Liver (tissue), 9 donors: ENCODE results near the gene HNRNPL. TPM values are rescaled to one million over a fixed set of nuclear protein-coding genes. Genes with fewer than 3 reads are reported as not detected.

Experiments used
- DNase-seq: peaks from one replicate; pipeline ENCODE4 v3.0.0-alpha.2; 2017; ENCODE audit warnings: low spot score
- H3K27ac ChIP-seq, 2 donors: one replicate each; pipeline ENCODE4 v1.7.0; 2013; ENCODE audit warnings: inconsistent platforms in 2 of 2, low read length in 2 of 2, control low read depth in 1 of 2, low read depth in 1 of 2, mild to moderate bottlenecking in 1 of 2
- H3K27me3 ChIP-seq, 4 donors: one replicate each; pipeline versions ENCODE4 v1.6.1 to v1.7.0; 2013; ENCODE audit warnings: low read length in 3 of 4, inconsistent platforms in 1 of 4, mild to moderate bottlenecking in 1 of 4, moderate library complexity in 1 of 4; ENCODE audit not compliant: control insufficient read depth in 4 of 4, insufficient read depth in 4 of 4
- H3K36me3 ChIP-seq, 4 donors: one replicate each; pipeline versions ENCODE4 v1.6.1 to v1.7.0; 2013; ENCODE audit warnings: low read length in 3 of 4, mild to moderate bottlenecking in 3 of 4, low read depth in 1 of 4, moderate library complexity in 1 of 4; ENCODE audit not compliant: control insufficient read depth in 4 of 4, insufficient read depth in 3 of 4
- H3K4me1 ChIP-seq, 4 donors: one replicate each; pipeline versions ENCODE4 v1.6.1 to v1.7.0; 2013; ENCODE audit warnings: low read length in 3 of 4, mild to moderate bottlenecking in 3 of 4, moderate library complexity in 1 of 4; ENCODE audit not compliant: control insufficient read depth in 4 of 4, insufficient read depth in 4 of 4
- H3K4me3 ChIP-seq, 3 donors: one replicate each; pipeline versions ENCODE4 v1.6.1 to v1.7.0; 2013; ENCODE audit warnings: low read length in 3 of 3, control low read depth in 1 of 3, low read depth in 1 of 3, mild to moderate bottlenecking in 1 of 3
- H3K9ac ChIP-seq, 2 donors: one replicate each; pipeline ENCODE4 v1.7.0; 2013; ENCODE audit warnings: low read length in 2 of 2, mild to moderate bottlenecking in 2 of 2, moderate library complexity in 2 of 2, control low read depth in 1 of 2, low read depth in 1 of 2
- H3K9me3 ChIP-seq, 4 donors: one replicate each; pipeline versions ENCODE4 v1.6.1 to v1.7.0; 2013; ENCODE audit warnings: low read length in 3 of 4; ENCODE audit not compliant: control insufficient read depth in 4 of 4
- EGR1 ChIP-seq, 2 donors: IDR thresholded peaks; 2 replicates each; pipeline ENCODE4 v1.6.1; 2016 to 2018; ENCODE audit warnings: antibody characterized with exemption in 2 of 2, low read depth in 2 of 2
- FOXA1 ChIP-seq: IDR thresholded peaks from 2 replicates; pipeline ENCODE4 v1.6.1; 2016; ENCODE audit warnings: antibody characterized with exemption
- FOXA2 ChIP-seq: IDR thresholded peaks from 2 replicates; pipeline ENCODE4 v1.6.1; 2016; ENCODE audit warnings: antibody characterized with exemption
- GABPA ChIP-seq, 2 donors: IDR thresholded peaks in 1 of 2; conservative IDR thresholded peaks in 1 of 2; 2 replicates each; pipeline ENCODE4 v1.6.1; 2016; ENCODE audit warnings: antibody characterized with exemption in 2 of 2, mild to moderate bottlenecking in 1 of 2, moderate library complexity in 1 of 2
- HNF4A ChIP-seq, 2 donors: conservative IDR thresholded peaks; 2 replicates each; pipeline ENCODE4 v1.6.1; 2016; ENCODE audit warnings: antibody characterized with exemption in 2 of 2, mild to moderate bottlenecking in 2 of 2
- HNF4G ChIP-seq: IDR thresholded peaks from 2 replicates; pipeline ENCODE4 v1.6.1; 2016; ENCODE audit warnings: antibody characterized with exemption
- JUND ChIP-seq, 2 donors: IDR thresholded peaks; 2 replicates each; pipeline ENCODE4 v1.6.1; 2016; ENCODE audit warnings: antibody characterized with exemption in 2 of 2
- NR2F2 ChIP-seq: IDR thresholded peaks from 2 replicates; pipeline ENCODE4 v1.6.1; 2016; ENCODE audit warnings: antibody characterized with exemption
- RAD21 ChIP-seq, 2 donors: IDR thresholded peaks; 2 replicates each; pipeline ENCODE4 v1.6.1; 2016; ENCODE audit warnings: antibody characterized with exemption in 2 of 2, mild to moderate bottlenecking in 2 of 2
- RXRA ChIP-seq, 2 donors: IDR thresholded peaks; 2 replicates each; pipeline ENCODE4 v1.6.1; 2017 to 2018; ENCODE audit warnings: antibody characterized with exemption in 2 of 2, mild to moderate bottlenecking in 1 of 2
- SP1 ChIP-seq: IDR thresholded peaks from 2 replicates; pipeline ENCODE4 v1.6.1; 2018; ENCODE audit warnings: antibody characterized with exemption, mild to moderate bottlenecking
- TAF1 ChIP-seq: conservative IDR thresholded peaks from 2 replicates; pipeline ENCODE4 v1.6.1; 2016; ENCODE audit warnings: antibody characterized with exemption, mild to moderate bottlenecking
- YY1 ChIP-seq: IDR thresholded peaks from 2 replicates; pipeline ENCODE4 v1.6.1; 2016; ENCODE audit warnings: antibody characterized with exemption, mild to moderate bottlenecking
- WGBS: extraction: QIAGEN DNeasy Blood & Tissue Kit; methylation state at CpG from one replicate; pipeline ENCODE4 v1.1.7; 2013; 5-methylcytosine and 5-hydroxymethylcytosine counted together
- polyA plus RNA-seq, 2 donors: library from polyadenylated mRNA; stranded (reverse) in 1 of 2; unstranded in 1 of 2; fragments of 200-250 nt in 1 of 2; fragments of >200 nt in 1 of 2; fragmentation: Nextera tagmentation in 1 of 2; extraction: Ambion mirVana in 1 of 2; gene quantifications; one replicate each; pipeline versions ENCODE4 v1.2.1 to v1.2.3, GENCODE V29; 2013 to 2015
- total RNA-seq, 2 donors: library from RNA; depleted of rRNA; stranded (reverse); fragments of >200 nt; gene quantifications; one replicate each; pipeline ENCODE4 v1.2.3, GENCODE V29; 2014
- TF ChIP-seq, protein P1 (sequence below): fragments of 150-350 bp; IDR thresholded peaks from 2 replicates; pipeline ENCODE4 v1.5.1; 2017; ENCODE audit warnings: improper control_type of control experiment, low read depth, low read length; ENCODE audit not compliant: missing input control
- TF ChIP-seq, protein P2 (sequence below): IDR thresholded peaks from 2 replicates; pipeline ENCODE4 v1.6.1; 2016; ENCODE audit warnings: antibody characterized with exemption
- TF ChIP-seq, protein P3 (sequence below): IDR thresholded peaks from 2 replicates; pipeline ENCODE4 v1.6.1; 2016; ENCODE audit warnings: antibody characterized with exemption
- TF ChIP-seq, protein P4 (sequence below): IDR thresholded peaks from 2 replicates; pipeline ENCODE4 v1.6.1; 2016; ENCODE audit warnings: antibody characterized with exemption, mild to moderate bottlenecking
- TF ChIP-seq, protein P5 (sequence below): IDR thresholded peaks from 2 replicates; pipeline ENCODE4 v1.6.1; 2016; ENCODE audit warnings: antibody characterized with exemption
- donor health status: healthy.
- donor health status: healthy.
- donor health status: healthy.
- donor health status: healthy.
- donor health status: healthy.

HNRNPL gene
- total and polyA plus RNA-seq, 4 donors, result 50.4 to 166 (median 95.6) TPM

DNA sequence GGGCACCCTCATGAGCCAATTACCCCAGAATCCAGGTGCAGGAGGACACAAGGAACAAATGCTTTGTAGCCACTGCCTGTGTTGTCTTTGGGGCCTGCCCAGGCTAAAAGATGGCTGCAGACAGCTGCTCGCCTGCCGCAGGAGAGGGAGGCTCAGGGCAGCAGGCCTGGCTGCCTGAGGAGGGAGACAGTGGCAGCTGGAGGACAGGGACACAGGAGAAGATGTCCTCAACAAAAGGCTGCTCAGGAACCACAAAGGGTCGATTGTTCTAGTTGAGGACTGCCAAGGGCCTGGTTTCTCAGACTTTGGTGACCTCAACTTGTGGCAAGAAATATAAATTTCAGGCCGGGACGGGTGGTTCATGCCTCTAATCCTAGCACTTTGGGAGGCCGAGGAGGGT, 42.0 kb upstream of the HNRNPL start:
- 93% methylated on average over 6 of the region's 6 CpGs for WGBS
- Histone ChIP-seq H3K27ac (no peak overlapping the region), H3K4me3 (no peak overlapping the region), H3K4me1 (peaks cover 0 to under 1% (median 0%) of the 10 kb centered on the region in 4 donors), H3K9me3 (no peaks in the 10 kb centered on the region), H3K9ac (no peak overlapping the region), H3K36me3 (peaks cover 2 to 24% (median 18%) of the 10 kb centered on the region in 4 donors), H3K27me3 (no peaks in the 10 kb centered on the region)
- TF ChIP-seq JUND (IDR thresholded peaks at IDR 0.05) (no peak), RAD21 (IDR thresholded peaks at IDR 0.05) (no peak), RXRA (IDR thresholded peaks at IDR 0.05) (no peak), SP1 (no peak), TAF1 (no peak), GABPA (IDR thresholded peaks at IDR 0.05 in 1 of 2, conservative IDR thresholded peaks at IDR 0.05 in 1 of 2) (no peak), YY1 (no peak), EGR1 (IDR thresholded peaks at IDR 0.05; ENCODE audit: low read depth in 2 of 2) (no peak), NR2F2 (no peak), FOXA1 (no peak)
- TF ChIP-seq, protein P1, sequence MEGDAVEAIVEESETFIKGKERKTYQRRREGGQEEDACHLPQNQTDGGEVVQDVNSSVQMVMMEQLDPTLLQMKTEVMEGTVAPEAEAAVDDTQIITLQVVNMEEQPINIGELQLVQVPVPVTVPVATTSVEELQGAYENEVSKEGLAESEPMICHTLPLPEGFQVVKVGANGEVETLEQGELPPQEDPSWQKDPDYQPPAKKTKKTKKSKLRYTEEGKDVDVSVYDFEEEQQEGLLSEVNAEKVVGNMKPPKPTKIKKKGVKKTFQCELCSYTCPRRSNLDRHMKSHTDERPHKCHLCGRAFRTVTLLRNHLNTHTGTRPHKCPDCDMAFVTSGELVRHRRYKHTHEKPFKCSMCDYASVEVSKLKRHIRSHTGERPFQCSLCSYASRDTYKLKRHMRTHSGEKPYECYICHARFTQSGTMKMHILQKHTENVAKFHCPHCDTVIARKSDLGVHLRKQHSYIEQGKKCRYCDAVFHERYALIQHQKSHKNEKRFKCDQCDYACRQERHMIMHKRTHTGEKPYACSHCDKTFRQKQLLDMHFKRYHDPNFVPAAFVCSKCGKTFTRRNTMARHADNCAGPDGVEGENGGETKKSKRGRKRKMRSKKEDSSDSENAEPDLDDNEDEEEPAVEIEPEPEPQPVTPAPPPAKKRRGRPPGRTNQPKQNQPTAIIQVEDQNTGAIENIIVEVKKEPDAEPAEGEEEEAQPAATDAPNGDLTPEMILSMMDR, result no peak
- TF ChIP-seq, protein P2, sequence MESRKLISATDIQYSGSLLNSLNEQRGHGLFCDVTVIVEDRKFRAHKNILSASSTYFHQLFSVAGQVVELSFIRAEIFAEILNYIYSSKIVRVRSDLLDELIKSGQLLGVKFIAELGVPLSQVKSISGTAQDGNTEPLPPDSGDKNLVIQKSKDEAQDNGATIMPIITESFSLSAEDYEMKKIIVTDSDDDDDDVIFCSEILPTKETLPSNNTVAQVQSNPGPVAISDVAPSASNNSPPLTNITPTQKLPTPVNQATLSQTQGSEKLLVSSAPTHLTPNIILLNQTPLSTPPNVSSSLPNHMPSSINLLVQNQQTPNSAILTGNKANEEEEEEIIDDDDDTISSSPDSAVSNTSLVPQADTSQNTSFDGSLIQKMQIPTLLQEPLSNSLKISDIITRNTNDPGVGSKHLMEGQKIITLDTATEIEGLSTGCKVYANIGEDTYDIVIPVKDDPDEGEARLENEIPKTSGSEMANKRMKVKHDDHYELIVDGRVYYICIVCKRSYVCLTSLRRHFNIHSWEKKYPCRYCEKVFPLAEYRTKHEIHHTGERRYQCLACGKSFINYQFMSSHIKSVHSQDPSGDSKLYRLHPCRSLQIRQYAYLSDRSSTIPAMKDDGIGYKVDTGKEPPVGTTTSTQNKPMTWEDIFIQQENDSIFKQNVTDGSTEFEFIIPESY, result no peak
- TF ChIP-seq, protein P3, sequence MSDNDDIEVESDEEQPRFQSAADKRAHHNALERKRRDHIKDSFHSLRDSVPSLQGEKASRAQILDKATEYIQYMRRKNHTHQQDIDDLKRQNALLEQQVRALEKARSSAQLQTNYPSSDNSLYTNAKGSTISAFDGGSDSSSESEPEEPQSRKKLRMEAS, result no peak
- DNase-seq, result no peak

DNA sequence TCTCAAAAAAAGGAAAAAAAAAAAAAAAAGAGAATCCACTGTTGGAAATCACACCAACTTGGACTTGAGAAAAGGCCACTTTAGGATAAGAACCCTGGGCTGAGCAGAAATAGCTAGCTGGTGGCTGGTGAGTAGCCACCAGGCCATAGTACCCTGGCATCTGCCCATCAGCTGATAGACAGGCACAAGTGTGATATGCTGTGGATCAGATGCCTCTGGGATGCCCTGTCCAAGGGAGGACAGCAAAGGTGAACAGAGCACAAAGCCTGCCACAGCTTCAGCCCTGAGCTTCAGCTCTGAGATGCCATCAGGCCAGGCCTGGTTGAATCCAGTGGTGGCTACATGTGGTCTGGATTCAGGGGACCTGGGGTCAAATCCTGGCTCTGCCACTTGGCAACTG, 40.9 kb upstream of the HNRNPL start:
- H3K27me3 ChIP-seq, result no peaks in the 10 kb centered on the region
- H3K4me1 ChIP-seq, result peaks cover 0 to 4% (median 3%) of the 10 kb centered on the region in 4 donors
- H3K9ac ChIP-seq, result no peak overlapping the region
- no peak for DNase-seq
- TF ChIP-seq, protein P2, result no peak
- no peak for TF ChIP-seq FOXA1
- TF ChIP-seq FOXA2, result no peak
- TF ChIP-seq GABPA (IDR thresholded peaks at IDR 0.05 in 1 of 2, conservative IDR thresholded peaks at IDR 0.05 in 1 of 2), result no peak
- no peak for TF ChIP-seq JUND (IDR thresholded peaks at IDR 0.05)
- no peak for TF ChIP-seq YY1
- no peak for TF ChIP-seq NR2F2
- no peak for TF ChIP-seq SP1
- TF ChIP-seq EGR1 (IDR thresholded peaks at IDR 0.05; ENCODE audit: low read depth in 2 of 2), result no peak
- TF ChIP-seq, protein P1, result no peak
- no peak for TF ChIP-seq HNF4G
- TF ChIP-seq, protein P4, sequence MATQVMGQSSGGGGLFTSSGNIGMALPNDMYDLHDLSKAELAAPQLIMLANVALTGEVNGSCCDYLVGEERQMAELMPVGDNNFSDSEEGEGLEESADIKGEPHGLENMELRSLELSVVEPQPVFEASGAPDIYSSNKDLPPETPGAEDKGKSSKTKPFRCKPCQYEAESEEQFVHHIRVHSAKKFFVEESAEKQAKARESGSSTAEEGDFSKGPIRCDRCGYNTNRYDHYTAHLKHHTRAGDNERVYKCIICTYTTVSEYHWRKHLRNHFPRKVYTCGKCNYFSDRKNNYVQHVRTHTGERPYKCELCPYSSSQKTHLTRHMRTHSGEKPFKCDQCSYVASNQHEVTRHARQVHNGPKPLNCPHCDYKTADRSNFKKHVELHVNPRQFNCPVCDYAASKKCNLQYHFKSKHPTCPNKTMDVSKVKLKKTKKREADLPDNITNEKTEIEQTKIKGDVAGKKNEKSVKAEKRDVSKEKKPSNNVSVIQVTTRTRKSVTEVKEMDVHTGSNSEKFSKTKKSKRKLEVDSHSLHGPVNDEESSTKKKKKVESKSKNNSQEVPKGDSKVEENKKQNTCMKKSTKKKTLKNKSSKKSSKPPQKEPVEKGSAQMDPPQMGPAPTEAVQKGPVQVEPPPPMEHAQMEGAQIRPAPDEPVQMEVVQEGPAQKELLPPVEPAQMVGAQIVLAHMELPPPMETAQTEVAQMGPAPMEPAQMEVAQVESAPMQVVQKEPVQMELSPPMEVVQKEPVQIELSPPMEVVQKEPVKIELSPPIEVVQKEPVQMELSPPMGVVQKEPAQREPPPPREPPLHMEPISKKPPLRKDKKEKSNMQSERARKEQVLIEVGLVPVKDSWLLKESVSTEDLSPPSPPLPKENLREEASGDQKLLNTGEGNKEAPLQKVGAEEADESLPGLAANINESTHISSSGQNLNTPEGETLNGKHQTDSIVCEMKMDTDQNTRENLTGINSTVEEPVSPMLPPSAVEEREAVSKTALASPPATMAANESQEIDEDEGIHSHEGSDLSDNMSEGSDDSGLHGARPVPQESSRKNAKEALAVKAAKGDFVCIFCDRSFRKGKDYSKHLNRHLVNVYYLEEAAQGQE, result no peak
- TF ChIP-seq HNF4A (conservative IDR thresholded peaks at IDR 0.05), result no peak
- TF ChIP-seq, protein P5, sequence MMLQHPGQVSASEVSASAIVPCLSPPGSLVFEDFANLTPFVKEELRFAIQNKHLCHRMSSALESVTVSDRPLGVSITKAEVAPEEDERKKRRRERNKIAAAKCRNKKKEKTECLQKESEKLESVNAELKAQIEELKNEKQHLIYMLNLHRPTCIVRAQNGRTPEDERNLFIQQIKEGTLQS, result no peak
- no peak for TF ChIP-seq RAD21 (IDR thresholded peaks at IDR 0.05)
- TF ChIP-seq RXRA (IDR thresholded peaks at IDR 0.05), result no peak
- no peak for TF ChIP-seq TAF1
- TF ChIP-seq, protein P3, result no peak
- no peak overlapping the region for H3K4me3 ChIP-seq
- no peaks in the 10 kb centered on the region for H3K9me3 ChIP-seq
- H3K27ac ChIP-seq, result no peak overlapping the region
- peaks cover 2 to 24% (median 18%) of the 10 kb centered on the region in 4 donors for H3K36me3 ChIP-seq
